Prostate gland (tissue), 2 donors: ENCODE results near the gene TEX28.

Source experiments
- POLR2A ChIP-seq: fragments of 450-650 bp; IDR thresholded peaks from one replicate; pipeline ENCODE4 v1.6.1; 2016; ENCODE audit warnings: antibody characterized with exemption, mild to moderate bottlenecking
- TF ChIP-seq, protein P1 (sequence below), 4 experiments: fragments of 200-600 bp in 2 of 4; fragments of 450-650 bp in 2 of 4; sonication (generic) in 2 of 4; IDR thresholded peaks; 1 replicate in 3 of 4; 2 replicates in 1 of 4; pipeline ENCODE4 v1.5.1; 2016 to 2019; ENCODE audit warnings: antibody characterized with exemption in 4 of 4, mild to moderate bottlenecking in 2 of 4, moderate library complexity in 2 of 4

DNA sequence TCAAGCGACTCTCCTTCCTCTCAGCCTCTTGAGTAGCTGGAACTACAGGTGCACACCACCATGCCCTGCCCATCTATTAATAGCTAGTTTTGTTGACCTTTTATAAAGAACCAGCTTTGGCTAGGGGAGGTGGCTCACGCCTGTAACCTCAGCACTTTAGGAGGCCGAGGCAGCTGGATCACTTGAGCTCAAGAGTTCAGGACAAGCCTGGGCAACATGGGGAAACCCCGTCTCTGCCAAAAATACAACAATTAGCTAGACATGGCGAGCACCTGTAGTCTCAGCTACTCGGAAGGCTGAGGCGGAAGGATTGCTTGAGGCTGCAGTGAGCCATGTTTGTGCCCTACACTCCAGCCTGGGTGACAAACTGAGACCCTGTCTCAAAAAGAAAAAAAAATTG is 3.4 kb upstream of the TEX28 start:
- TF ChIP-seq, protein P1, sequence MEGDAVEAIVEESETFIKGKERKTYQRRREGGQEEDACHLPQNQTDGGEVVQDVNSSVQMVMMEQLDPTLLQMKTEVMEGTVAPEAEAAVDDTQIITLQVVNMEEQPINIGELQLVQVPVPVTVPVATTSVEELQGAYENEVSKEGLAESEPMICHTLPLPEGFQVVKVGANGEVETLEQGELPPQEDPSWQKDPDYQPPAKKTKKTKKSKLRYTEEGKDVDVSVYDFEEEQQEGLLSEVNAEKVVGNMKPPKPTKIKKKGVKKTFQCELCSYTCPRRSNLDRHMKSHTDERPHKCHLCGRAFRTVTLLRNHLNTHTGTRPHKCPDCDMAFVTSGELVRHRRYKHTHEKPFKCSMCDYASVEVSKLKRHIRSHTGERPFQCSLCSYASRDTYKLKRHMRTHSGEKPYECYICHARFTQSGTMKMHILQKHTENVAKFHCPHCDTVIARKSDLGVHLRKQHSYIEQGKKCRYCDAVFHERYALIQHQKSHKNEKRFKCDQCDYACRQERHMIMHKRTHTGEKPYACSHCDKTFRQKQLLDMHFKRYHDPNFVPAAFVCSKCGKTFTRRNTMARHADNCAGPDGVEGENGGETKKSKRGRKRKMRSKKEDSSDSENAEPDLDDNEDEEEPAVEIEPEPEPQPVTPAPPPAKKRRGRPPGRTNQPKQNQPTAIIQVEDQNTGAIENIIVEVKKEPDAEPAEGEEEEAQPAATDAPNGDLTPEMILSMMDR (IDR thresholded peaks at IDR 0.05): no peak
- TF ChIP-seq POLR2A: no peak
